Calu3 (cell line): ENCODE measurements around the gene NCKAP5. TPM values are rescaled to one million over a fixed set of nuclear protein-coding genes. Genes with fewer than 3 reads are reported as not detected.

ENCODE experiments used
- BruUV-seq: library from RNA; stranded (reverse); fragments of 400-500 nt; replicated peaks from 2 replicates; lab custom pipeline; 2021; lab: Mats Ljungman, UMichigan
- CTCF ChIA-PET: fragments of 300-600 bp; sonication (Branson Sonifier 250); formaldehyde crosslinking; loops from one replicate; lab custom pipeline; 2022; ENCODE audit warnings: antibody characterized with exemption; lab: Charles Lee
- DNase-seq: peaks from one replicate; pipeline ENCODE4 v3.0.0; 2022
- H3K27ac Mint-ChIP-seq: one replicate; pipeline ENCODE4 v1.8.0; 2022; ENCODE audit warnings: mixed read lengths; ENCODE audit not compliant: unreplicated experiment
- H3K27me3 Mint-ChIP-seq: one replicate; pipeline ENCODE4 v1.8.0; 2022; ENCODE audit warnings: mixed read lengths; ENCODE audit not compliant: unreplicated experiment
- H3K36me3 Mint-ChIP-seq: one replicate; pipeline ENCODE4 v1.8.0; 2022; ENCODE audit warnings: mild to moderate bottlenecking, moderate library complexity, mixed read lengths; ENCODE audit not compliant: insufficient read depth, unreplicated experiment
- H3K4me1 Mint-ChIP-seq: one replicate; pipeline ENCODE4 v1.8.0; 2022; ENCODE audit warnings: mild to moderate bottlenecking, low read depth, mixed read lengths; ENCODE audit not compliant: unreplicated experiment
- H3K4me3 Mint-ChIP-seq: one replicate; pipeline ENCODE4 v1.8.0; 2022; ENCODE audit warnings: mild to moderate bottlenecking, low read depth, moderate library complexity, mixed read lengths; ENCODE audit not compliant: unreplicated experiment
- H3K9me3 Mint-ChIP-seq: one replicate; pipeline ENCODE4 v1.8.0; 2022; ENCODE audit warnings: low read depth, mixed read lengths; ENCODE audit not compliant: unreplicated experiment
- CTCF ChIP-seq: fragments of 200-600 bp; IDR thresholded peaks from one replicate; pipeline ENCODE4 v1.8.0; 2022; ENCODE audit warnings: antibody characterized with exemption; ENCODE audit not compliant: unreplicated experiment
- intact Hi-C: fragments of 100-400 bp; cut with micrococcal nuclease; formaldehyde crosslinking; loops from one replicate; pipeline ENCODE4 v1.10.0; 2022; ENCODE audit not compliant: unreplicated experiment
- total RNA-seq: library from RNA; stranded (reverse); gene quantifications from 2 replicates; pipeline ENCODE4 v1.2.3, GENCODE V29; 2022

The NCKAP5 gene
- total RNA-seq, 1 experiment from 2014 or later = 2.2 TPM

- CTCF ChIA-PET = no interaction called here
- intact Hi-C loops = loop anchor here (10.0 kb wide), 1 partner anchor 205 kb away; no protein-coding TSS in a partner anchor
- DNase-seq = no peak
- no peak overlapping the region for H3K27ac Mint-ChIP-seq
- no peaks in the 10 kb centered on the region for H3K9me3 Mint-ChIP-seq
- H3K27me3 Mint-ChIP-seq = no peaks in the 10 kb centered on the region
- H3K36me3 Mint-ChIP-seq = no peaks in the 10 kb centered on the region
- no peak for TF ChIP-seq CTCF
- H3K4me3 Mint-ChIP-seq = no peak overlapping the region
- no TSS peak for BruUV-seq
- H3K4me1 Mint-ChIP-seq = peaks cover 24% of the 10 kb centered on the region
Measured at GRCh38 chr2:133439565-133439920, 128.7 kb downstream of the NCKAP5 start.

GRCh38 chr2:133438848-133439564, 129.3 kb downstream of the NCKAP5 start:
- CTCF ChIA-PET = no interaction called here
- no peaks in the 10 kb centered on the region for H3K27me3 Mint-ChIP-seq
- no peak overlapping the region for H3K4me3 Mint-ChIP-seq
- peaks cover 26% of the 10 kb centered on the region for H3K4me1 Mint-ChIP-seq
- BruUV-seq = no TSS peak
- H3K27ac Mint-ChIP-seq = no peak overlapping the region
- intact Hi-C loops = loop anchor here (10.0 kb wide), 1 partner anchor 206 kb away; no protein-coding TSS in a partner anchor
- H3K9me3 Mint-ChIP-seq = no peaks in the 10 kb centered on the region
- no peaks in the 10 kb centered on the region for H3K36me3 Mint-ChIP-seq
- no peak for DNase-seq
- no peak for TF ChIP-seq CTCF

- H3K9me3 Mint-ChIP-seq = no peaks in the 10 kb centered on the region
- no peak overlapping the region for H3K27ac Mint-ChIP-seq
- CTCF ChIA-PET = no interaction called here
- H3K36me3 Mint-ChIP-seq = no peaks in the 10 kb centered on the region
- peaks cover 19% of the 10 kb centered on the region for H3K4me1 Mint-ChIP-seq
- intact Hi-C loops = loop anchor here (10.0 kb wide), 1 partner anchor 207 kb away; no protein-coding TSS in a partner anchor
- no peak for TF ChIP-seq CTCF
- no peak for DNase-seq
- BruUV-seq = no TSS peak
- H3K27me3 Mint-ChIP-seq = no peaks in the 10 kb centered on the region
- no peak overlapping the region for H3K4me3 Mint-ChIP-seq
Measured at GRCh38 chr2:133438026-133438425, 130.2 kb downstream of the NCKAP5 start.

GRCh38 chr2:133437492-133437891, 130.8 kb downstream of the NCKAP5 start:
- CTCF ChIA-PET = no interaction called here
- H3K27ac Mint-ChIP-seq = no peak overlapping the region
- no peak for TF ChIP-seq CTCF
- H3K9me3 Mint-ChIP-seq = no peaks in the 10 kb centered on the region
- H3K4me3 Mint-ChIP-seq = no peak overlapping the region
- no peaks in the 10 kb centered on the region for H3K27me3 Mint-ChIP-seq
- no peak for DNase-seq
- BruUV-seq = no TSS peak
- H3K4me1 Mint-ChIP-seq = peaks cover 19% of the 10 kb centered on the region
- no peaks in the 10 kb centered on the region for H3K36me3 Mint-ChIP-seq
- intact Hi-C loops = loop anchor here (10.0 kb wide), 1 partner anchor 207 kb away; no protein-coding TSS in a partner anchor
